Measurements from ENCODE around the gene DPYSL4.
"Not testable (repeated sequence)": the region's sequence is repeated elsewhere in the genome, so short reads cannot be mapped to it uniquely, and the experiment has no call there.

The DPYSL4 gene

DNA sequence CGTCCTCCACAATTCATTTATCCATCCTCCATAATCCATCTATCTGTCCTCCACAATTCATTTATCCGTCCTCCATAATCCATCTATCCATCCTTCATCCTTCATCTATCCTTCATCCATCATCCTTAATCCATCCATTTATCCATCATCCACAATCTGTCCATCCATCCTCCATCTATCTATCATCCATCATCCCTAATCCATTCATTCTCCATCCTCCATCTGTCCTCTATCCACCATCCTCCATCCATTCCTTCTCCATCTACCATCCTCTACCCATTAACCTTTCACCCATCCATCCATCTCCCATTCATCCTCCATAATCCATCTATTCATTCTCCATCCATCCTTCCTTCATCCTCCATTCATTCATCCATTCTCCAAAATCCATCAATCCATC is 36.0 kb upstream of the DPYSL4 start:
- no peak for DNase-seq

DNA sequence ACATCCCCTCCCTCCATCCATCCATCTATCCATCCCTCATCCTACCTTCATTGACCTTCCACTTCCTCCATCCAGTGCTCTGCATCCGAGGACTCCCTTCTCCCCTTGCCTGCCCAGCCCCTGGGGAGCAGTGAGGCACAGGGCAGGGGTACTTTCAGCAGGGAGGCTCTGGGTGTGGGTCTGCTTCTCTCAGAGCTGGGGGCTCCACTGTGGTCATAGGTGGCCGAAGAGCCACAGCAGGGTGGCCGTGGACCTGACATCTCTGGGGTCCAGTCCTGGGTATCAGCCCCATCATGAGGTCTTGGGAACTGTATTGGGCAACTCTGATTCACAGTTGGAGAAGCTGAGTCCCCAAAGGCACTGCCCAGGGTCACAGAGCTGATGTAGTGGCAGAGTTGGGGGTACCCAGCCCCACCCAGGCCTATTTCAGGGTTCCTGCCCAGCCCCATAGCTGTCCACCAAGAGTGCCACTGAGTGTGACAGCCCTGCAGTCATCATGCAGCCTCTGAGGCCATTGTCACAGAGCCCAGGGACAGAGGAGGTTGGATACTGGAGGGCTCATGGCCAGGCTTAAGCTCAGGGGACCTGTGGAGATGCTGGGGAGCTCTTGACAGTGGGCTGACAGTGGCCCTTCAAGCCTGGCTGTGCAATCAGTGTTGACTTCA is 35.3 kb upstream of the DPYSL4 start:
- DNase-seq = no peak

DNA sequence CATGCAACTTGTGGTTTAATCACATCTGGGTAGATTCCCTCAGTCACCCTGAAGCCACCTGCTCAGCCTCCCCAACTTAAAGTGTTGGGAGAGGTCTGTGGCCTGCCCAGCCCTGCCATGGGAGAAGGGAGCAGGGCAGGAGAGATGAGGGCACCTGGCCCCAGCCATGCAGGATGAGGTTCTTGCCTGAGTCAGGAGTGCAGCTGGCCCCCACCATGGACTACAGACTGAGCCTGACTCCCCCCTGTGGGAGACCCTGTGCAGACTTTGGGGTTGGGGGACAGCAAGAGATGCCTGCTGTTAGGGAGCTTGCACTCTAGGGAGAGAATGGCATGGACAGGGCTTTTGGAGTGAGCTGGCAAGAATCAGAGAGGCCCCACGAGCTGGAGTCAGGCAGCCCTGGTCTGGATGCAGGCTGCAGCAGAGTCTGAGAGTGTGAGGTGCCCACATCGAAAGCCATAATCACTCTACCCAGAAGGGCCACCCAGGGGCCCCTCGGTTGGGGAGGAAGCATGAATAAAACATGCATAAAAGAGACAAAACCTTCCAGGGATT is 34.7 kb upstream of the DPYSL4 start:
- DNase-seq = no peak

DNA sequence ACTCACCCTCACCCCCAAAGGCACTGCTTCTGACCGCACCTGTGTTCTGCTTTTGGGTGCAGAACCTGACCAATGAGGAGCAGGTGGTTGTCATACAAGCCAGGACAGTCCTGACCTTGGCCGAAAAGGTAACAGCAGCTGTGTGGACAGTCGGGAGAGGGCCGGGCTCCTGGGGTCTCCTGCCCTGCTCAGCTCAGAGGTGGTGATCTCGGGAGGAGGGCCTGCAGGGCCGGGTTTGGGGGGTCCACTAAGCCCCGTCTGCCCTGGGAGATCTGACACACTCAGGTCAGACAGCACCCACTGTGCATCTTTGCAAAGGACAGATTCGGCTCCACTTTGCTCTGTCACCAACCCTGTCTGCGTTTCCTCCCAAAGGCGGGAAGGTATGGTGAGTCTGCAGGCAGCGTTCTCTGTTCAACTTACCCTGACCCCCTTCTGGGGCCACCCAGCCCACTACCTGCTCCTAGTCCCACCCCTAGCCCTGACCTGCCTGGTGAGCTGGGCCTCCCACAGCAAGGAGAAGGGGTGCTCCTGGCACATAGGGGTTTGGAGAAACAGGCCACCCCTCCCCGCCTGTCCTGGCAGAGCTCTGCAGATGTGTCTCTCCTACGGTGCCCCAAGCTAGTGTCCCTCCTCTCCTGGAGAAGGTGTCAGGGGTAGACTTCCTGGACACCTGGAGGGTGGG is 33.7 kb upstream of the DPYSL4 start:
- no peak for DNase-seq

DNA sequence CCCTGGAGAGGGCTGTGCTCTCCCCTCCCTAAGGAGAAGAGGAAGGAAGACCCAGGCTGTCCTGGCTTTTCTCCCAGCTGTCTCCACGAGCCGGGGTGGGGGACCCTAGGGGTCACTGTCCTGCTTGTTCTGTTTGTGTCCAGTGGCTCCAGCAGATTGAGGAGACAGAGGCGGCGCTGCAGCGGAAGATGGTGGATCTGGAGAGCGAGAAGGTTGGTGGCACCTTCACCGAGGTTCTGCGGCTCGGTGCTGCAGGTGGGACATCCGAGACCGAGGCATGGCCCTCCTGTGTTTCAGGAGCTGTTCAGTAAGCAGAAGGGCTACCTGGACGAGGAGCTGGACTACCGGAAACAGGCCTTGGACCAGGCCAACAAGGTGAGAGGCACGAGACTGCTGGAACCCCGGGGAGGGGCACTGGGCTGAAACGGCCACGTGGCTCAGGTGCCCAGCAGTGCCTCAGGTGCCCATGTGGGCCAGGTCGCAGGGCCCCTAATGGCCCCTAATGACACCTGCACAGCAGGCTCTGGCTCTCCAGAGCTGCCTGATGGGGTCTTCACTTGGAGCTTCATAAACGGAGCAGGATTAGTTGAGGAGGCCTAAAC is 33.0 kb upstream of the DPYSL4 start:
- DNase-seq = no peak

DNA sequence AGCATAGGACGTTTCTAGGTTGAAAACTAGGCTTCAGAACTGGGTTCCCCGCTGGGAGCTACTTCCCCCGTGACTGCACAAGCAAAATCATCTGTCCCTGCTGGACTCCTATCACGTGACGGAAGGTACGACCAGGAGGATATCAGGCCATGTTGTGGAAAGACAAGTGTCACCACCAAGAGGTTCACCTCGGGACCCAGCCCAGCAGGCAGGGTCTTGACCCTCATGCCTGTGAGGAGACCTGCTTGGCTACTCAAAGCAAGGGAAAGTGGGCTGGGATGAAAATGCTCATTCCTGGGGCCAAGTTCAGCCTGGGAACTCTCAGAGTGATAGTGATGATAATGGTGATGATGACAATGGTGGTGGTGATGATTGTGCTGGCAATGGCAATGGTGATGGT is 32.3 kb upstream of the DPYSL4 start:
- no peak for DNase-seq

DNA sequence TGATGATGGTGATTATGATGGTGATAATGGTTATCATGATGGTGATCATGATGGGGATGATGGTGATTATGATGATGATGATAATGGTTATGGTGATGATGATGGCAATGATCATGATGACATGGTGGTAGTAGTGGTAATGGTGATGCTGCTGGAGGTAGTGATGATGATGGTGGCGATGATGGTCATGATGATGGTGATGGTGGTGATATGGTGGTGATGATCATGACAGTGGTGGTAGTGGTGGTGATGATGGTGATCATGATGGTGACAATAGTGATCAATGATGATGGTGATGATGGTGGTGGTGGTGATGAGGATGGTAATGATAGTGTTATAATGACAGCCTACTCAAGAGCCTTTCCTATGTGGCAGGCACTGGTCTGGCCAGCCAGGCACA is 31.8 kb upstream of the DPYSL4 start:
- DNase-seq = no peak

DNA sequence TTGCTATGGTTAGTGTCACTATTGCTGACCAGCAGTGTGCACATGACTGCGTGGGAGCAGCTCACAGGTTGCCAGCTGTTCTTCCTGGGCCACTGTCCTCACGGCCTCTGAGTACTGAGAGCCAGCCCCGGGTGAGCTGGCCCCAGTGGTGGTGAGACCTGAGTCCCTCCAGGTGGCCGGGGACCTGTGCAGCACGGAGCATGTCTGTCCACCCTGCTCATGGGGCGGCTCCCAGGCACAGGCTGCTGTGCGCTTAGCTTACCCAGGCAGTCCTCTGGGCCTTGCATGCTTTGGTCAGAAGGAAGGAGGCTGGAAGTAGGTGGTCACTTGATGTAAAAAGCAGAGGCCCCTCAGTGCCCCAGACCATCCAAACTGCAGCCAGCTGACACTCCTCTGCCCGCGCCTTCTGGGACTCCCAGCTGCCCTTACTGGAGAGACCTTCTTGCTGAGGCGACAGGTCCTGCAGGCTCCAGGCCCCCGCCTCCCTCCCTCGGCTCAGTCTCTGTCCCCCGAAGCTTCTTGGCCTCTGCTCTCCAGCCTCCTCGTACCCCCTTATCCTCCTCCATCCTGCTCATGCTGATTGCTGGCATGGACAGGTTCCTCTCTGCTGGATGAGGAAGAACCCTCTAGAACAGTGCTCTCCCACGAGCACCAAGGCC is 30.9 kb upstream of the DPYSL4 start:
- DNase-seq = no peak

DNA sequence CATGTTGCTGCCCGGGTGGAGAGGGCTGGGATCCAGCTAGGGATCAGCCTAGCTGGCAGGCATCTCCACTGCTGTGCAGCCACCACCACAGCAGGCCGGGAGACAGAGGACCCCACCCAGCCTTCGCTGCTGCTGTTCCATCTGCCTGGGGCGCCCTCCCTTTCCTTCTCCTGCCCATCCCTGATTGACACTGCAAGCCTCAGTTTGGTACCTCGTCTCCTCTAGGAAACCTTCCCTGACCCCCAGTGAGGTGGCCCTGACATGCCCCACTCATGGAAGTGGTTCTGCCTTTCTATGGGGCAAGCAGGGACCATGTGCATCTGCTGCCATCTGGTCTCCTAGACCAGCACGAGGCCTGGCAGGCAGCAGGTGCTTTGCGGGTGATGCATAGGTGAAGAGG is 30.4 kb upstream of the DPYSL4 start:
- no peak for DNase-seq

DNA sequence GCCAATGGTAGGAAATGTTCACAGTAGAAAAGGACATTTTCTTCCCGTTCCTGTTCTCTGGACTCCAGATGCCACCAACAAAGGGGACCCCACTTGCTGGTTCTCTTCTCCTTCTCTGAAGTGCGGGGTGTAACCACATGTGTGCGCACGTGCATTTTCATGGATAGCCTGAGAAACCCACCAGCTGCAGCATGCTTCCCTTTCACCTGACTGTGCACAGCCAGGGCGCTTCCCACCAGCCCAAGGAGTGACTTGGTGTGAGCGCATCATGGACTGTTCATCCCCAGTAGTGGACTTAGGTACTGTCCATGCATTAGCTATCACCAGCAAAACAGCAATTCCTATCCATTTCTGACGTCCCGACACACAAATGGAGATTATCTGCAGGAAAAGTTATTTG is 29.6 kb upstream of the DPYSL4 start:
- DNase-seq = no peak

DNA sequence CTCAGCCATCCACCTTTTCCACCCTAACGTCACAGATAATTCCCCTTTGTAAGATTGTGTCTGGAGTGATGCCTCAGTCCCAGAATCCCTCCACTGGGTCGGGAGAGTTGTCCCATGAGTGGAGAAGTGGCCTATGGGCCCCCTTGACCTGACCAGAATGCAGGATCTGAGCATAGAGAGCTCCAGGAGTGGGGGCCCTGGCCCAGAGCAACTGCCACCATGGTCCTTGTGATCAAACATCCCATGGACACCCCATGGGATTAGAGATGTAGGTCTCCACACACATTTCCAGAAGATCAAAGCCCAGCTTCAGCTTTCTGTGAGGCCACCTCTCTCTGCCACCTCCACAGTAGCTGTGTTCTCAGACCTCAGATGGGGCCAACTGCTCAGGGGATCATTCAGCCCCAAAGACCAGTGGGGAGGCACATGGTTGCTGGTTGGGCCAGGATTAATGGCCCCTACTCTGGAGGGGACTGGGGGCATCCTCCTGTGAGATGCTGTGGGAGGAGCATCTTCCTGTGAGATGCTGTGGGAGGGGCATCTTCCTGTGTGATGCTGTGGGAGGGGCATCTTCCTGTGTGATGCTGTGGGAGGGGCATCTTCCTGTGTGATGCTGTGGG is 28.5 kb upstream of the DPYSL4 start:
- DNase-seq = no peak

DNA sequence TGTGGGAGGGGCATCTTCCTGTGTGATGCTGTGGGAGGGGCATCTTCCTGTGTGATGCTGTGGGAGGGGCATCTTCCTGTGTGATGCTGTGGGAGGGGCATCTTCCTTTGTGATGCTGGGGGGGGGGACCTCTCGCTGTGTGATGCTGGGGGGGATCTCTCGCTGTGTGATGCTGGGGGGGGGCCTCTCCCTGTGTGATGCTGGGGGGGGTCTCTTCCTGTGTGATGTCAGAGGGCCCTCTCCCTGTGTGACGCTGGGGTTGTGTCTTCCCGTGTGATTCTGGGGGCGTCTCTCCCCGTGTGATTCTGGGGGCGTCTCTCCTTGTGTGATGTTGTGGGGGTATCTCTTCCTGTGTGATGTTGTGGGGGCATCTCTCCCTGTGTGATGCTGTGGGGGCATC is 27.9 kb upstream of the DPYSL4 start:
- peak; percentile 6 for DNase-seq

DNA sequence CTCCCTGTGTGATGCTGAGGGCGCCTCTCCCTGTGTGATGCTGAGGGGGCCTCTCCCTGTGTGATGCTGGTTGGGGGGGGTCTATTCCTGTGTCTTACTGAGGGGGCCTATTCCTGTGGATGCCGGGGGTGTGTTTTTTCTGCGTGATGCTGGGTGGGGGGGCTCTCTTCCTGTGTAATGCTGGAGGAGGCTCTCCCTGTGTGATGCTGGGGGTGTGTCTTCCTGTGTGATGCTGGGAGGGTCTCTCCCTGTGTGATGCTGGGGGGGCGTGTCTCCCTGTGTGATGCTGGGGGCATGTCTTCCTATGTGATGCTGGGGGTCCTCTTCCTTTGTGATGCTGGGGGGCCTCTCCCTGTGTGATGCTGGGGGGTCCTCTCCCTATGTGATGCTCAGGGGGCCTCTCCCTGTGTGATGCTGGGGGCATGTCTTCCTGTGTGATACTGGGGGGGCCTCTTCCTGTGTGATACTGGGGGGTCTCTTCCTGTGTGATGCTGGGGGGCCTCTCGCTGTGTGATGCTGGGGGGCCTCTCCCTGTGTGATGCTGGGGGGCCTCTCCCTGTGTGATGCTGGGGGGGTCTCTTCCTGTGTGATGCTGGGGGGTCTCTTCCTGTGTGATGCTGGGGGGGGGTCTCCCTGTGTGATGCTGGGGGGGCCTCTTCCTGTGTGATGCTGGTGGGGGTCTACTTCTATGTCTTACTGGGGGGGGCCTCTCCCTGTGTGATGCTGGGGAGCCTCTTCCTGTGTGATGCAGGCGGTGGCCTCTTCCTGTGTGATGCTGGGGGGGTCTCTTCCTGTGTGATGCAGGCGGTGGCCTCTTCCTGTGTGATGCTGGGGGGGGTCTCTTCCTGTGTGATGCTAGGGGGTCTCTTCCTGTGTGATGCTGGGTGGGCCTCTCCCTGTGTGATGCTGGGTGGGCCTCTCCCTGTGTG is 27.2 kb upstream of the DPYSL4 start:
- DNase-seq = not testable (repeated sequence)

DNA sequence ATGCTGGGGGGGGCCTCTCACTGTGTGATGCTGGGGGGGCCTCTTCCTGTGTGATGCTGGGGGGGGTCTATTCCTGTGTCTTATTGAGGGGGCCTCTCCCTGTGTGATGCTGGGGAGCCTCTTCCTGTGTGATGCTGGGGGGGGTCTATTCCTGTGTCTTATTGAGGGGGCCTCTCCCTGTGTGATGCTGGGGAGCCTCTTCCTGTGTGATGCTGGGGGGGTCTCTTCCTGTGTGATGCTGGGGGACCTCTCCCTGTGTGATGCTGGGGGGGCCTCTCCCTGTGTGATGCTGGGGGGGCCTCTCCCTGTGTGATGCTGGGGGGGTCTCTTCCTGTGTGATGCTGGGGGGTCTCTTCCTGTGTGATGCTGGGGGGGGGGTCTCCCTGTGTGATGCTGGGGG is 26.5 kb upstream of the DPYSL4 start:
- DNase-seq = not testable (repeated sequence)

DNA sequence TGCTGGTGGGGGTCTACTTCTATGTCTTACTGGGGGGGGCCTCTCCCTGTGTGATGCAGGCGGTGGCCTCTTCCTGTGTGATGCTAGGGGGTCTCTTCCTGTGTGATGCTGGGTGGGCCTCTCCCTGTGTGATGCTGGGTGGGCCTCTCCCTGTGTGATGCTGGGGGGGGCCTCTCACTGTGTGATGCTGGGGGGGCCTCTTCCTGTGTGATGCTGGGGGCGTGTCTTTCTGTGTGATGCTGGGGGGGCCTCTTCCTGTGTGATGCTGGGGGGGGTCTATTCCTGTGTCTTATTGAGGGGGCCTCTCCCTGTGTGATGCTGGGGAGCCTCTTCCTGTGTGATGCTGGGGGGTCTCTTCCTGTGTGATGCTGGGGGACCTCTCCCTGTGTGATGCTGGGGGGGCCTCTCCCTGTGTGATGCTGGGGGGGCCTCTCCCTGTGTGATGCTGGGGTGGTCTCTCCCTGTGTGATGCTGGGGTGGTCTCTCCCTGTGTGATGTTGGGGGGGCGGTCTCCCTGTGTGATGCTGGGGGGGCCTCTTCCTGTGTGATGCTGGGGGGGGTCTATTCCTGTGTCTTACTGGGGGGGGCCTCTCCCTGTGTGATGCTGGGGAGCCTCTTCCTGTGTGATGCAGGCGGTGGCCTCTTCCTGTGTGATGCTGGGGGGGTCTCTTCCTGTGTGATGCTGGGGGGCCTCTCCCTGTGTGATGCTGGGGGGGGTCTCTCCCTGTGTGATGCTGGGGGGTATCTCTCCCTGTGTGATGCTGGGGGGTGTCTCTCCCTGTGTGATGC is 25.7 kb upstream of the DPYSL4 start:
- not testable (repeated sequence) for DNase-seq

DNA sequence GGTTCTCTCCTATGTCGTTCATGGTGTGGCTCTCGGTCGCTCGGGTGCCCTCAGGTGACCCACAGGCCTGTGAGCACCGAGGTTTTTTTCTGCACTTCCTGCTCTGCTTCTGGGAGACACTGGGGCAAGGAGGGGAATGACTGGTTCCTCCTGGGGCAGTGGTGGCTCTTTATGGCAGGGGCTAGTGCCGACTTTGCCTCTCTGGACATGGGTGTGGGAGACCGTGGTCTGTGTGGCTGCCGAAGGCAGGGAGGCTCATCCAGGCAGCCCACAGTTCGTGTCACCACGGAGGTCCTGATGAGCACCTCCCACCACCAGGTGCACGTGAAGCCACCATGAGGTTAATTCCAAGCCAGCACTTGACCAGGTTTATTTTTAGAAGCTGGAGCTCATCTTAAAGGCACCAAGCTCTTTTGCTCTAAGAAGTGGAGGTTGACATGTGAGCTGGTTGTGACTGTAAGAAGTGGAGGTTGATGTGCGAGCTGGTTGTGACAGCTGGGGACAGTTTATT is 24.7 kb upstream of the DPYSL4 start:
- no peak for DNase-seq

DNA sequence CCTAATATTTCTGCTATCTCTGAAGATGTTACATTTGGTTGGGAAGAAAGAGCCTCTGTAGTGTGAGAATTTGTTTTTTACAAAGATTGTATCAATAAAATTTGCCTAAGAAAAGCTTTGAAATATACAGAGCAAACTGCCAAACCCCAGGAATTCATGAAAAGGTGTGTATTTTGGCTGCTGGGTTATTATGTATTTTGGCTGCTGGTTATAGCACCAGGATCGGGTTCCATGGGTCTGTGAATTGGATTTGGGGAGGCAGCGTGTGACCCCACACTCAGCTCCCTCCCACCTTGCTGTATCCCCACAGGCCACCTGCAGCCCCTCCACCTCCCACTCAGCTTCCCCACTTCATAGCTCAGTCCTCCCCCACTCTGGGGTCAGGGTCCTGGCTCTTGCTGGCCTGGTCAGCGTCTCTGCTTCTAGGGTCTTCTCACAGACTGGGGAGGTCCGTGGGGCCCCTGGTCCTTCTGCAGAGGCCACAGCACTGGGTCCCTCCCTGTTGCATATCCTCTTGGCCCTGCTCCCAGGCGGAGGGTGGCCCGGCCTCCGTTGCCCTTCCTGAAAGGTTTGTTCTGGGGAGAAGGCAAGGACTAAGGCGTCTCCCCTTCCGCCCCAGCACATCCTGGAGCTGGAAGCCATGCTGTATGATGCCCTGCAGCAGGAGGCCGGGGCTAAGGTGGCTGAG is 24.0 kb upstream of the DPYSL4 start:
- DNase-seq = no peak

DNA sequence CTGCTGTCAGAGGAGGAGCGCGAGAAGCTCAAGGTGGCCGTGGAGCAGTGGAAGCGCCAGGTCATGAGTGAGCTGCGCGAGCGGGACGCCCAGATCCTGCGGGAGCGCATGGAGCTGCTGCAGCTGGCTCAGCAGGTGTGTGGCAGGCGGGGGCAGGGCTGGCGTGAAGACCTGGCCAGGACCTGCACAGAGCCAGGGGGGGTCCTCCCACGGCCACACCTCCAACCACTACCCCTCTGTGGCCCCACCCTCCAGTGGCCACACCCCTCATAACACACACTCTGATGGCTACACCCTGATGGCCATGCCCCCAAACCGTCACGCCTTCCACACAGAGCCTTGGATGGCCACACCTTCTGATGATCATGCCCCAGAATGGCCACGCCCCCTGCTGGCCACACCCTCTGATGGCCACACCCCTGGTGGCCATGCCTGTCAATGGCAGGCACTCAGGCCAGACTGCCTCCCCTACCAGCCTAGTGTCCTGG is 23.4 kb upstream of the DPYSL4 start:
- DNase-seq = no peak

DNA sequence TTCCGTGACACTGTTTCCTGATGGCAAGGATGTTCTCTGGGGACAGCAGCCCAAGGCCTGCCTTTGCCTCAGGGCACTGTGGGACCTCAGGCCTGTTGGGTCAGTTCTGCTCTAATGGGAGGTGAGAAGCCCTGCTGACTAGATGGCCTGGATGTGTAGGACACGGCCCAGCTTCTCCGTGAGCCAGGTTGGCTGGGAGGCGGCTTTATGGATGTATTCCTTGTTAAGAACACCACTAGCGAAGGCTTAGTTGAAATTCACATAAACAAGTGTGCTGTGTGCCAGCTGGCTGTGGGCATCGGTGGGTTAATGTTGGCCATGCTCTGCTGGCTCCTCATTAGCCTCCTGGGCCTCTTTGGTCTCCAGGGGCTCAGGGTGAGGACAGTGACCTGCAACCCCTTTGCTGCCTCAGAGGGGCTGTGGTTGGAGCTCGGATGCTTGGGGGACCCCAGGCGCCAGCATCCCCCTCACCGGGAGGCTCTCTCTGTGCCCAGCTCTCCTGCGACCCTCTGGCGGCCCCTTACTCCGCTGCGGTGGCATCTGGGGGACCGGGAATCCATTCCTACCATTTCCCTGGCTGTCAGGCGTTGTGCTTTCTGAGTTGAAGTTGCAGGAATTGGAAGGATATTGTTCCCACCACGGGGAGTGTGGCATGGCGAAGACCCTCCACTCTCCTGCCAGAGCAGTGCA is 22.8 kb upstream of the DPYSL4 start:
- no peak for DNase-seq
